Right ventricle myocardium superior (tissue), 1 donor: ENCODE results near the gene PKD2. TPM values are rescaled to one million over a fixed set of nuclear protein-coding genes. Genes with fewer than 3 reads are reported as not detected.
A peak's percentile ranks its signal among the peaks of the same experiment; 100 is the strongest.
"Not testable (repeated sequence)": the region's sequence is repeated elsewhere in the genome, so short reads cannot be mapped to it uniquely, and the experiment has no call there.

ENCODE experiments used
- ATAC-seq: fragments of 200-7000 bp; cut with Tn5 transposase; one replicate; pipeline ENCODE4 v1.9.1; 2020; ENCODE audit warnings: mild to moderate bottlenecking; ENCODE audit not compliant: poor library complexity
- DNase-seq: peaks from one replicate; pipeline ENCODE4 v3.0.0-alpha.2; 2020
- intact Hi-C: fragments of 100-400 bp; cut with DNase I; formaldehyde crosslinking; loops from one replicate; pipeline ENCODE4 v1.11.2; 2022
- total RNA-seq: library from RNA; stranded (reverse); fragmentation: NEBNext Ultra II Directional; extraction: Animal tissue kit (Norgen Biotek cat#: 25700); gene quantifications from one replicate; pipeline ENCODE4 v1.2.1, GENCODE V29; 2021
- donor health status: DM: no; HTN: yes; CAD: no; lungs with severe emphysema.

Gene PKD2
- total RNA-seq, 1 donor from 2014 or later, result 11.6 TPM

DNA sequence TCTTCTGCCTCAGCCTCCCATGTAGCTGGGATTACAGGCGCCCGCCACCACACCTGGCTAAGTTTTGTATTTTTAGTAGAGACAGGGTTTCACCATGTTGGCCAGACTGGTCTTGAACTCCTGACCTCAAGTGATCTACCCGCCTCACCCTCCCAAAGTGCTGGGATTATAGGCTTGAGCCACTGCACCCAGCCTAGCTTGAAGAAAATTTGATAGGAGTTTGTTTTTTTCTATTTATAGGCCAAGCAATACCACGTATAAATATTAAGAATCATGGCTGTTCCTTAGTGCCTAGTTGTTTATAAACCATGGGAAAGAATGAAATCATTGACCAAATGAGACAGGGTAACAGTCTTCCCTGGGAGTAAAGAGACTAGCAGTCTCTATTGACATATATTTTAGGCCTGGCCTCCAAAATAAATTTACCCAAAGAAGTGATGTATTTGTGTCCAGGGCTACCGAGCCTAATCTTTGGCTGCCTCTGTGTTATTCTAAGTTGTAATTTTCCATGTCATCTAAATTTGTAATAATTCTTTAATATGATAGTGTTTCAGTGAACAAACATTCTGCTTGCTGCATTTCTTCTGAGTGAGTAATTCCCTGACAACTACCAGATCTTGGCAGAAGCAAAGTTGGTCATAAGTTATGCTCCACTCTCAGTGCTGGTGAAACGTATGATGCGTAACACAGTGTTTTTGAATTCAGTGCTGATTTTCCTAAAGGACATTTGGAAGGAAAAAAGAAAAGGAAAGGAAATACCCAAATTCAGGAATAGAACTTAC, 10.3 kb downstream of the PKD2 start:
- ATAC-seq (peak; percentile 95), DNase-seq (no peak)
- intact Hi-C loops, result no loop called here

DNA sequence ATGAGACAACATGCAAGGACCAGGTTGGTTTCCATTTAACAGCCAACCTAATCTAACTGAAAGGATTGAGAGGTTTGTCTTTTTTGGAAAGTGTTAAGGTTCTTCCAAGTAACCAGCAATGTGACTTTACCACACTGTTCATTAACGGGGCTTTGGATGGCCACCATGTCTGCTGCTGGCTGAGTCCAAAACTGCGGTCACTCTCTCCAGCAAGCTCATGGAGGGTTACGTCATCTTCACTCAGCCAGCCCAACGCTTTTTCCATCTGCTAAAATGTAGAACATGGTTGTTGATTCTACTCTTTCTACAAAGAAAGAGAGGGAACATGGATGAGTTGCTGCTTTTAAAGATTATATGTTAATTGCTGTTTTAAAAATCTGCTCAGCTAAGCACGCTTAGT, 11.0 kb downstream of the PKD2 start:
- ATAC-seq, result peak; percentile 82
- DNase-seq, result peak; percentile 51
- intact Hi-C loops, result no loop called here

DNA sequence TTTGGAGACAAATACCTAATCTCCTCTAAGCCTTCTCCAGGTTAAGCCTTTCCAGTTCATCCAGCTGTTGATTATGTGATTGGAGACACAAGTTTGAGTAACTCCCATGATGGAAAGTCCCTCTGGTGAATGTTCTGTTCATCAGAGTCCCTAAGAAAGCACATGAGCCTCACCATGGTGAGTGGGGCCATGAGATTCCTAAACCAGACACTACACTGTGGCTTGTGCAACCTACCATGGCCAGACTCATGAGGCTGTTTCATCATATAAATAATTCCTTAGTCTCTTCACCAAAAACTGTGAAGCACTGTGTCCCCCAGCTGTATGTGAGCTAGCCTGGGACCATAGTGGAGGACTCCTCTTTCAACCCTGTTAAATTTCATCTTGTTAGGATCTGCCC, 14.4 kb downstream of the PKD2 start:
- DNase-seq (no peak), ATAC-seq (no peak)
- intact Hi-C loops, result no loop called here

DNA sequence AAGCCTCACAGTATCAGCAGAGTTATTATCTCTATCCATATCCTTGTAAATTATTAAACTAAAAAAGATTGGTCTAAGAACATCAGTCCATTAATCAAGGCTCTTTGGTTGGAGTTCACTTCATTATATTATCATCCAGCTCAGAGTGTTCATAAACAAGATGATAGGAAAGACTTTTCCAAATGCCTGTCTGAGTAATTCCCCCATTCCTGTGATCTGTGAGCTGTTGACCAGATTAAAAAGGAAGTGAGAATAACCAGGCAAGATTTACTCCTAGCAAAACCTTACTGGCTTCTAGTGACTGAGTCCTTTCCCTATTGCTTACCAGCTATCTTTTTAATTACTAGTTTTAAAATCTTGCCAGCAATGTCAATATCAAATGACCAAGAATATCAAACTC, 14.9 kb downstream of the PKD2 start:
- ATAC-seq (no peak), DNase-seq (no peak)
- intact Hi-C loops, result no loop called here

DNA sequence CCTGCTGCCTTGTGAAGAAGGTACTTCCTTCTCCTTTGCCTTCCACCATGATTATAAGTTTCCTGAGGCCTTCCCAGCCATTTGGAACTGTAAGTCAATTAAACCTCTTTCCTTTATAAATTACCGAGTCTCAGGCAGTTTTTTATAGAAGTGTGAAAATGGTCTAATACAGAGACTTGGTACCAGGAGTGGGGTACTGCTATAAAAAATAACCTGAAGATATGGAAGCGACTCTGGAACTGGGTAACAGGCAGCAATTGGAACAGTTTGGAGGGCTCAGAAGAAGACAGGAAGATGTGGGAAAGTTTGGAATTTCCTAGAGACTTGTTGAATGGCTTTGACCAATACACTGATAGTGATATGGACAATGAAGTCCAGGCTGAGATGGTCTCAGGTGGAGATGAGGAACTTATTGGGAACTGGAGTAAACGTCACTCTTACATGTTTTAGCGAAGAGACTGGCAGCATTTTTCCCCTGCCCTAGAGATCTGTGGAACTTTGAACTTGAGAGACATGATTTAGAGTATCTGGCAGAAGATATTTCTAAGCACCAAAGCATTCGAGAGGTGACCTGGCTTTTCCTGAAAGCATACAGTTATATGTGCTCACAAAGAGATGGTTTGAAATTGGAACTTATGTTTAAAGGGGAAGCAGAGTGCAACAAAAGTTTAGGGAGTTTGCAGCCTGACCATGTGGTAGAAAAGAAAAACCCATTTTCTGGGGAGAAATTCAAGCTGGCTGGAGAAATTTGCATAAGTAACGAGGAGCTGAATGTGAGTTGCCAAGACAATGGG, 18.6 kb downstream of the PKD2 start:
- ATAC-seq, DNase-seq, intact Hi-C loops: not testable (repeated sequence)

DNA sequence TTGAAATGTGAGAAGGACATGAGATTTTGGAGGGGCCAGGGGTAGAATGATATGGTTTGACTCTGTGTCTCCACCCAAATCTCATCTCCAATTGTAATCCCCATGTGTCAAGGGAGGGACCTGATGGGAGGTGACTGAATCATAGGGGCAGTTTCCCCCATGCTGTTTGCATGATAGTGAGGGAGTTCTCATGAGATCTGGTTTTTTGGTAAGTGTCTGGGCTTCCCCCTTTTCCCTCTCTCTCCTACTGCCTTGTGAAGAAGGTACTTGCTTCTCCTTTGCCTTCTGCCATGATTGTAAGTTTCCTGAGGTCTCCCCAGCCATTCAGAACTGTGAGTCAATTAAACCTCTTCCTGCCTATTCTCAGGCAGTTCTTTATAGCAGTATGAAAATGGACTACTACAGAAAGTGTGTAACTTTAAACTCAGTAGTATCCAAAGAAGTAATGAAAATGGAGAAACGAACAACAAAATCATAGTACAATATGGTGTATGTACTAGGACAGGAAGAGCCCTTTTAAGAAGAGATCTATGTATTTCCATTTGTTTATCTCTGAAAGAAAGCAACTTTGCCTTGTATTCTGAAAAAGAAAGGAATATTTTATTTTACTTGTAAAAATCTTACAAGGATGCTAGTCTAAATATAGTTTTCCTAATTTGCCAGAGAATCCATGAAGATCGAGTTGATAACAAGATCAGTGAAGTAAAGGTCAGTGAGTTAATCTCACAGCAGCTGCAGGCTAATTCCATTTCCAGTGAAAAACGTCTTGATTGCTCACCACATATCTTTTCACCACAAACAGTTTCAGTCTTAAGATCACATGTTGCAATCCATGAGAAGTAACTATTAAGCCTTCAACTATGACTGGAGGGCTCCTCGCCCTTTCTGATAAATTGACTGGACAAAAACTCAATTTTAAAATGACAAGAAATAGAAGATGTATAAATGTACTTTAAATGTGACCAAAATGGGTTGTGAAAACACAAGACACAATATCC, 20.5 kb downstream of the PKD2 start:
- intact Hi-C loops, result no loop called here
- ATAC-seq (no peak), DNase-seq (no peak)

DNA sequence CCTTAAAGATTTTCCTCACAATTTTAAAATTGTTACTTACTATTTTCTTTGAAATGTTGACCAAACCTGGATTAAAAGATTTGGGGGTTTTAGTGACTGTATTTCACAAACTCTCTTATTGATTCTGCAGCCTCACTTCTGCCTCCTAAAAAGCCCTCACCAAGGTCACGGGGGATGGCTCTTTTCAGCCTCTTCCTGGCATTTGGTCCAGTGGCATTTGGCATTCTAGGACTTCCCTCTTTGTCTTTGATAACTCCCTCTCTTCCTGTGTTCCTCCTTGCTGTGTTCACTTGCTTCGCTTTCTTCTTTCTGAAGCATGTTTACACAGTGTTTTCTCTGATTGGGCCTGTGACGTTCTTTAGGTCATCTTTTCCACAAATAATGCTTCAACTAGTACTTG, 21.5 kb downstream of the PKD2 start:
- DNase-seq (no peak), ATAC-seq (no peak)
- intact Hi-C loops, result no loop called here

DNA sequence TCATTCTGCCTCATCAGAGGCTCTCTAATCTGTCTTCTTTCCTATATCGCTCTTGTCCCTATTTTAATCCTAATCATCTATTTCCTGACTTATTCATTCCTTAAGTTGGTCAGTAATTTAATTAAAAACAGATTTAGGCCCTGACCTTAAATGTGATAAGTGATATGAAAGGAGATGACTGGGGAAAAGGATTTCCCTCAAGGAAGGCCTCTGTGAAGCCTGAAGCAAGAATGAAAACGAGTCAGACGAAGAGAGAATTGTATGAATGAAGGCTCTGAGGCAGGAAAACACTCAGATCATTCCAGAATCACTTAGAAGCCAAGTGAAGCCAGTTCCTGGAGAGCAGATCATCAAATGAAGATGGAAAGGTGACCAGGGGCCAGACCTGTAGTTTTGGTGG, 22.1 kb downstream of the PKD2 start:
- DNase-seq (no peak), ATAC-seq (no peak)
- intact Hi-C loops, result no loop called here

DNA sequence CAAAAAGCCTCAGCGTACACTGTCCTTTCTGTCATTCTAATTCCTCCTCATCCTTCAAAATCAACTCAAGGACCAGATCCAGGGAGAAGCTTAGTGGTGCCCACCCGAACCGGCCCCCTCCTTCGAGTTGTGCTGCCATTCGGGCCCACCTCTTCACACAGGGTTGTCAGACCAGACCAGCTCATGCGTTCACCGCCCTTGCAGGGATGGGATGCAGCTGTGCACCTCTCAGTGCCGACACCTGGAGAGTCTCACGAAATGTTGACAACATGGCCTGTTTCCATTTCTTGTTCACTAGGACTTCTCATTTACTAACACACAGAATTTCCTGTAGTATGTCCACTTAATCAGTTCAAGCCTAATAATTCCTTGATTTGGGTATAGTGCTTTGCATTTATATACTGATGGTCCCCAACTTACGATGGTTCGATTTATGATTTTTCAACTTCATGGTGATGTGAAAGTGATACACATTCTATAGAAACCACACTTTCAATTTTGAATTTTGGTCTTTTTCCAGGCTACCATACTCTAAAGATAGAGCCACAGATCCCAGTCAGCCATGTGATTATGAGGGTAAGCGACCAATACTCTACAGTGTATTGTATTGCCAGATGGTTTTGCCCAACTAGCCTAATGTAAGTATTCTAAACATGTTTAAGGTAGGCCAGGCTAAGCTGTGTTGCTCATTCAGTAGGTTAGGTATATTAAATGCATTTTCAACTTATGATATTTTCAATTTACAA, 23.3 kb downstream of the PKD2 start:
- no peak for ATAC-seq
- intact Hi-C loops, result loop anchor here (5.0 to 10.0 kb wide), 2 partner anchors 182 to 484 kb away; no protein-coding TSS in a partner anchor
- DNase-seq, result no peak

DNA sequence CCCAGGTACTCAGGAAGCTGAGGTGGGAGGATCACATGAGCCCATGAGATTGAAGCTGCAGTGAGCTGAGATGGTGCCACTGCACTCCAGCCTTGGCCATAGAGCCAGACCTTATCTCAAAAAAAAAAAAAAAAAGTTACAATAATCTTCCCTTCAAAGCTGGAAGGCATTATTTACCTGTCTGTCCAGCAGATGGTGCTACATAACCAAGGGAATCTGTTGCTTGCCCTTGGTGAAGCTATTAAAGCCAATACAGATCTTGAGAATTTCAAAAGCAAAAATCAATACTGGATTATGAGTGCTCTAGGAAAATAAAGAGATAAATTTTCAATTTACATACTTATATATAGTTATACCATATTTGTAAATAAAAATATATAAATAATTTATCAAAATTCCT, 25.9 kb downstream of the PKD2 start:
- ATAC-seq (peak; percentile 63), DNase-seq (no peak)
- intact Hi-C loops, result loop anchor here (5.0 to 10.0 kb wide), 2 partner anchors 179 to 481 kb away; no protein-coding TSS in a partner anchor

DNA sequence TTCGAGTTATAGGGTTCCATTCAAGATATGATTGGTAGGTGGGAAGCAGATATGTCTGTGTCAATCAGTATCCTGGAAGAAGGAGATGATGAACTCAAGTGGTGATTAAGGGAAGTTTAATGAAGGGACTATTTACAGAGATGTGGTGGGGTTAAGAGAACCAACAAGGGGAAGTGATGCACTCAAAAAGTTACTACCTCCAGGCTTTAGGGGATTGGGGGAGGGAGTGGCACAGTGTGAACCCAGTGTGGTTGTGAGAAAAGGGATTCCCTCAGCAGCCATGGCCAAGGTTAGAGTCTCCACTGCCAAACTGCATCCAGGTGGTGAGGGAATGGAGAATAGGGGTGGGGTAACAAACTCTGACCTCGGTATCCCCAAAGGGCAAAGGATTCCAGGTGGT, 27.9 kb downstream of the PKD2 start:
- intact Hi-C loops, result loop anchor here (10.0 kb wide), 1 partner anchor 480 kb away; no protein-coding TSS in a partner anchor
- DNase-seq (no peak), ATAC-seq (no peak)

DNA sequence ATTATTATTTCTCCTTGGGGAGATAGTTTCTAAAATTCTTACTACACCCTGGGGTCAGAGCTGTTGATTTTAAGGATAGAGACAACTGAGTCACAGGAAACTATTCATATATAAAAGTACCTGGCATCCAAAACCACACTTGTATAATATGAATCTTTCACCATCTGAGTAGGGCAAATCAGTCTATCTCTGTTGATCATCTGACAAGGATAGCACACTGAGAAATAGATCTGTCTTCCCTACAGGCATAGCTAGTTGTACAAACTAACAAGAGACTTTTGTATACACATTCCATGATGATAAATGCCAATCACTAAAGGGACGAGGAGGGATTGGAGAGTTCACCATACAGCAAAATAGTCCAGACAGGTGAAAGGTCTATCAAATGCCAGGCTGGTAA, 30.0 kb downstream of the PKD2 start:
- intact Hi-C loops, result loop anchor here (10.0 kb wide), 1 partner anchor 477 kb away; no protein-coding TSS in a partner anchor
- ATAC-seq (no peak), DNase-seq (no peak)

DNA sequence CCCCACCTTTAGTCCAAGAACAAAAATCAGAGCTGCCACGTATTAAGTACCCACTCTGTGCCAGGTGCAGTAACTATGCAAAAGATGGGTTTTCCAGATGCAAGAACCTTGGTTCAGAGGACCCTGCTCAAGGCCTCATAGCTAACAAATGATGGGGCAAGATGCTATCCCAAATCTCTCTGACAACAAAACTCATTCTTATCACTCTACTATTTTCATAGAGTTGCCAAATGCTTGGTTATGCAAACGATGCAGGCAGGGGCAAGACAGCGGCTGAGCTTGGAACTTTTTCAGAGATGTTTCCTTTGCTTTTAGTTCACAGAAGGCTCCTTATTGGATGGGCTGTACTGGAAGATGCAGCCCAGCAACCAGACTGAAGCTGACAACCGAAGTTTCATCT, 30.5 kb downstream of the PKD2 start:
- ATAC-seq (no peak), DNase-seq (no peak)
- intact Hi-C loops, result loop anchor here (10.0 kb wide), 1 partner anchor 477 kb away; no protein-coding TSS in a partner anchor

DNA sequence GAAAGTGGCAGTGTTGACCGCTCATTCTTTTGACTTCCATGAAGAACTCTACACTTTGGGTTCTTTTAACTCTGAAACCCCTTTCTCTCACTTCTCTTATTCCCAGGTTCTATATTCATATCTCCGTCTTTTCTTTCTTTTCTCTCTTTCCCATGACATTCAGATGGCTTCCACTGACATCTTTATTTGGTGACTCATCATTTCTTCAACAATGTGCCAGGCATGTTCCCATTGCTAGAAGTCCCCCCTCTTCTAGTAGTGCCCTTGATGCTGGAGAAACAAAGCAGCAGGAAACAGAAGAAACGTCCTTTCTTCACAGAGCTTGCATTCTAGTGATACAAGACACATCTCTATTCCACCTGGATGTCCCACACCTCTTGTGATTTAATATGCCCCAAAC, 33.3 kb downstream of the PKD2 start:
- intact Hi-C loops, result no loop called here
- no peak for DNase-seq
- no peak for ATAC-seq

DNA sequence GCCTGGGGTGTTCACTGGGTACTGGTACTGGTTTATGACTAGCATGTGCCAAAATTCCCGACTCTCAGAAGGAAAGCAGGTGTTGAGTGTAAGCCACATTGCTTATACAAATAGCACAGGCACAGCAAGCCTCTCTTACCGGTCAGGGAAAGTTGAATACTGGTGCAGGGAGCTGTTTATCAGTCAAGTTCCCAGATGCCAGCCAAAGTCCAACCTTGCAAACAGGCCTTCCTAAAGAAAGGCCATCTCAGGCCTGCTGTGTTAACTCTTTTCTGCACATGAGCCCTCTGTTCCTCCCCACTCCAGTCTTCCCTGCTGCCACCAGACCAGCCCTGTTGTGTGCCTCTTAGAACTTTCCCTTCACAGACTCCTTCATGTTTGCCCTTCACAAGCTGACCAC, 34.2 kb downstream of the PKD2 start:
- DNase-seq (no peak), ATAC-seq (peak; percentile 49)
- intact Hi-C loops, result no loop called here

DNA sequence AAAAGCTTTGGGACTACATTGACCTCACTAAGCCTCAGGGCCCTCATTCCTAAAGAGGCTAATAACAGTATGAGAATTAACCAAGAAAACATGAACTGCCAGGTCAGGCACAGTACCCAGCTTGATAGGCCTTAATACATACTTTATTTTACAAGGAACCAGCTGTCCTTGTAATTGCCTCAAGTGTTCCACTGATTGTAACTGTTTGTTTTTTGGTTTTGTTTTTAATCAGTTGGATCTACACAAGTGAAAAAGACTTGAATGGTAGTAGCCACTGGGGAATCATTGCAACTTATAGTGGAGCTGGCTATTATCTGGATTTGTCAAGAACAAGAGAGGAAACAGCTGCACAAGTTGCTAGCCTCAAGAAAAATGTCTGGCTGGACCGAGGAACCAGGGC, 35.6 kb downstream of the PKD2 start:
- intact Hi-C loops, result no loop called here
- no peak for ATAC-seq
- DNase-seq, result no peak

DNA sequence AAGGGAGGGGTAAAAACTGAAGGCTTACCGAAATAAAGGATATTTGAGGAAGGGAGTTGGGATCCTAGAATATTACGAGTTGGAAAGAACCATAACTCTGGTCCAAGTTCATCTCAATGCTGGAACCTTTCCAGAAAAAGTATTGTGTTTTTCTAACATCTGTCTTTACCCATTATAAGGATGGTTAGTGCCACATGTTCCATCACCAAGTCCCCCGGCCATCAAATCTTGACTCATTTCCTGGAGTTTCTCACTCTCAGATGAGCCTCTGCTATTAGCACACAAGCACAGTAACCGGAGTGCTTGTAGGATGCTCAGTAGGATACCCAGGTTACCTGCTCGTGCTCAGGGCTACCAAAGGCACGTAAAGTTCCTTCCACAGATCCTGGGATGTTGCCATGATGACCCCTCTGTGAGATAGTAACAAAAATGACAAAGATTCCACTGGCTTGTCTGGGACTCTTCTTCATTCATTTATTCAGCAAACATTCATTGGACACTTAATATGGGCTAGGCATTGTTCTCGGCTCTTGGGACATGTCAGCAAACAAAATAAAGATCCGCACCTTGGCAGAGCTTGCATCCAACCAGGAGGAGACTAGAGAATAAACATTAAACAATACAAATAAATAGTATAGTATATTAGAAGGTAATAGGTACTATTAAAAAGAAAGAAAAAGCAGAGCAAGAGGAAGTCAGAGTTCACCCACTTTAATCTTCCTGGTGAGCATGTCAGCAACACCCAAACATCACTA, 36.3 kb downstream of the PKD2 start:
- no peak for DNase-seq
- intact Hi-C loops, result no loop called here
- ATAC-seq, result no peak
